Effector CD8-positive, alpha-beta T cell (primary cell): Measurements from ENCODE around the gene SLC66A2.
"Not testable (repeated sequence)": the region's sequence is repeated elsewhere in the genome, so short reads cannot be mapped to it uniquely, and the experiment has no call there.

Experiments used
- DNase-seq: peaks from one replicate; lab custom pipeline; 2025; lab: John Stamatoyannopoulos, UW
- total RNA-seq, 4 experiments: gene quantifications; one replicate each; lab custom pipeline; 2026; lab: John Stamatoyannopoulos, UW

The SLC66A2 gene
- total RNA-seq: 33.3 to 44.8 (median 34.3) reads per million in 4 experiments

- peak; percentile 91 for DNase-seq
These were observed at the start of gene SLC66A2 for GRCh38 chr18:79951545-79952455. TSS of gene SLC66A2 (minus strand) at chr18:79951653. CDS start at chr18:79950926, 727 bp downstream.

GRCh38 chr18:80000877-80001276 lies 49.4 kb upstream of the SLC66A2 start:
- DNase-seq: no peak

GRCh38 chr18:79999701-80000100 lies 48.2 kb upstream of the SLC66A2 start:
- DNase-seq: not testable (repeated sequence)

GRCh38 chr18:79991494-79991893 lies 40.0 kb upstream of the SLC66A2 start:
- no peak for DNase-seq

- DNase-seq: no peak
These were observed 37.7 kb upstream of the SLC66A2 start for GRCh38 chr18:79989195-79989497.

GRCh38 chr18:79988451-79989194 lies 37.2 kb upstream of the SLC66A2 start, which contains the start of gene TXNL4A:
TSS of gene TXNL4A (minus strand) at chr18:79988563. CDS start at chr18:79988392, 171 bp downstream.
- peak; percentile 67 for DNase-seq

GRCh38 chr18:79988071-79988450 lies 36.6 kb upstream of the SLC66A2 start:
- peak; percentile 36 for DNase-seq

GRCh38 chr18:79987566-79987965 lies 36.1 kb upstream of the SLC66A2 start:
- no peak for DNase-seq

- DNase-seq: no peak
These were observed 35.3 kb upstream of the SLC66A2 start for GRCh38 chr18:79986726-79987125.

- no peak for DNase-seq
These were observed 33.7 kb upstream of the SLC66A2 start for GRCh38 chr18:79985172-79985571.

- no peak for DNase-seq
These were observed 32.3 kb upstream of the SLC66A2 start for GRCh38 chr18:79983793-79984192.

GRCh38 chr18:79983253-79983652 lies 31.8 kb upstream of the SLC66A2 start:
- no peak for DNase-seq

GRCh38 chr18:79982736-79983135 lies 31.3 kb upstream of the SLC66A2 start:
- no peak for DNase-seq

GRCh38 chr18:79980585-79980984 lies 29.1 kb upstream of the SLC66A2 start:
- no peak for DNase-seq

GRCh38 chr18:79979843-79980242 lies 28.4 kb upstream of the SLC66A2 start:
- no peak for DNase-seq

- DNase-seq: no peak
These were observed 24.7 kb upstream of the SLC66A2 start for GRCh38 chr18:79975985-79976680.

- DNase-seq: no peak
These were observed 23.6 kb upstream of the SLC66A2 start for GRCh38 chr18:79975043-79975442.

- DNase-seq: no peak
These were observed 22.7 kb upstream of the SLC66A2 start for GRCh38 chr18:79974025-79974654.

- no peak for DNase-seq
These were observed 22.1 kb upstream of the SLC66A2 start for GRCh38 chr18:79973517-79973916.

GRCh38 chr18:79972720-79973119 lies 21.3 kb upstream of the SLC66A2 start:
- no peak for DNase-seq

GRCh38 chr18:79971986-79972385 lies 20.5 kb upstream of the SLC66A2 start:
- no peak for DNase-seq
